ELF-1 (cell line): Measurements from ENCODE around the gene LZTS3.
"Not testable (repeated sequence)": the region's sequence is repeated elsewhere in the genome, so short reads cannot be mapped to it uniquely, and the experiment has no call there.

Experiments used
- DNase-seq: peaks from one replicate; pipeline ENCODE4 v3.0.0-alpha.2; 2016; ENCODE audit warnings: low read depth, low spot score

Gene LZTS3

GRCh38 chr20:3192226-3193015 is 19.1 kb upstream of the LZTS3 start:
- no peak for DNase-seq

DNA sequence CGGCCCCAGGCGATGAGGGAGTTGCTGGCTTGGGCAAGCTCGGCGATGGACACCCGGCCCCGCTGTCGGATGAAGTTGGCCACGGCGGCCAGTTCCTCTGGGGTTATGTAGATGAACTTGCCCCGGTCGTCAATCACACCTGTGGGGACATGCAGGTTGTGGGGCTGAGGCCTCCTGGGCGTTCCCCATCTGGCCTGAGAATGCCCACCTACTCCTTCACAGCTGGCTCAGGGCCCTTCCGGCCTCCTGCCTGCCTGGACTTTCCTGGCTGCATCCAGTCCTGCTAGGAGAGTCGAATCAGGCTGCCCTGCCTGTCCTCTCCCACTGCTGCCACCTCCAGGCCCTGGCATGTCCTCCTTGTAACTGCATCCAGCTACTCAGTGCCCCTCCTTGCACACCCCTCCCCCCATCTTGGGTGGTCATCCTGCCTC is 17.3 kb upstream of the LZTS3 start:
- peak; percentile 13 for DNase-seq

- DNase-seq: no peak
Observed at GRCh38 chr20:3189561-3190131, 16.3 kb upstream of the LZTS3 start.

DNA sequence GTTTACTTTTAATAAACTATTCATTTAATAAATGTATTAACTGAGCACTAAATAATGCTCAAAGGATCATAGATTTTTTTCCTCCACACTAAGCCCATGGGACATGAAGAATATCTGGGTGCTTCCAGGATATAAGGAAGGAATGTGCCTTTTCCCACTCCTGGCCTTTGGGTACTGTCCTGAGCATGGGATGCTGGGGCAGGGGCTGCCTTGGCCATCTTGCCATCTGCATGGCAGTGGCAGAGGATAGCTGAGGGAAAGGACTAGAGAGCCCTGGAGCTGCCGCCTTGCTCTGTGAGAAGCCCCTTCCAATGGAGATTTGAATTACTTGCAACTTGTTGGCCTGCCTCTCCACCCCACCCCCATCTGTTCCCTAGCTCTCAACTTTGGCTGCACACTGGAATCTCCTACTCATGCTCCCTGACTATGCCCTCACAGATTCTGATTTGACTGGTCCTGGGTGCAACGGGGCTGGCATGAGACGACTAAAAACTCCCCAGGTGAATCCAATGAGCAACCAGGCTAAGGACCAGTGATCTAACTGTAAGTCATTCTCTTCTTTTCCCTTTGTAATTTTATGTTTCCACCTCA is 15.6 kb upstream of the LZTS3 start:
- DNase-seq: no peak

DNA sequence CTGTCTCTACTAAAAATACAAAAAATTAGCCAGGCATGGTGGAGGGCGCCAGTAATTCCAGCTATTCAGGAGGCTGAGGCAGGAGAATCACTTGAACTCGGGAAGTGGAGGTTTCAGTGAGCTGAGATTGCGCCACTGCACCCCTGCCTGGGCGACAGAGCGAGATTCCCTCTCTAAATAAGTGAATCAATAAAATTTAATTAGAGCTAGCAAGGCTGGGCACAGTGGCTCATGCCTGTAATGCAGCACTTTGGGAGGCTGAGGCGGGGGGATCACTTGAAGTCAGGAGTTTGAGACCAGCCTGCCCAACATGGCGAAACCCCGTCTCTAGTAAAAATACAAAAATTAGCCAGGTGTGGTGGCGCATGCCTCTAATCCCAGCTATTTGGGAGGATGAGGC is 14.5 kb upstream of the LZTS3 start:
- DNase-seq: not testable (repeated sequence)

DNA sequence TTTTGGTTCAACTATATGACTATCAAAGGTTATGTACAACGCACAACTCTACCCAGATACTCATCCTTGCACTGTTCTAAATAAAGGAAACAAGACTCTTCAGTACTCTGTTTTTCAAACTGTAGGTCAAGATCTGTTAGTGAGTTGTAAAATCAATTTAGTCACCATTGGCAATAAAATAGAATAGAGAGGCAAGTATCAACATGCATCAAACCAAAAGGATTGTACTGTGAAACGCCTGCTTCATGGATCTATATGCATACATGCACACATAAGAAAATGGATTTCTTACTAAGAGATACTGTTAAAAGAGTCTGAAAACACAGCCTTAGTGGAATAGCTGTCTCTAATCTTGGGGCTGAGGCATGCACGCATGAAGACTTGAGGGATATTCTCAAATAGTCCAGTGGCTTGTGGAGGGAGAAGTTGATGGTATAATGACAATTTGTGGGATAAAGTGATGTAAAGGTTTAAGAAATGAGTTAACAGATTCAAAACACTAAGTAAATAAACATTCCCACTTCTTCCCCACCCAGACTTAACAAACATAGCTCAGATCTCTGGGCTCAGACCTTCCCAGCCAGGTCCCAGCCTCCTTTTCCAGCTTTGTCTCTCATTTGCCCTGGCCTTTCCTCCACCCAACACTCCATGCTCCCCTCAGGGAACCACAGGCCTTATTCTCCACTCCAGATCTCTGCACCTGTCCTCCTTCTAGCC is 10.7 kb upstream of the LZTS3 start:
- DNase-seq: no peak

- DNase-seq: not testable (repeated sequence)
Observed at GRCh38 chr20:3182429-3182828, 9.1 kb upstream of the LZTS3 start.

DNA sequence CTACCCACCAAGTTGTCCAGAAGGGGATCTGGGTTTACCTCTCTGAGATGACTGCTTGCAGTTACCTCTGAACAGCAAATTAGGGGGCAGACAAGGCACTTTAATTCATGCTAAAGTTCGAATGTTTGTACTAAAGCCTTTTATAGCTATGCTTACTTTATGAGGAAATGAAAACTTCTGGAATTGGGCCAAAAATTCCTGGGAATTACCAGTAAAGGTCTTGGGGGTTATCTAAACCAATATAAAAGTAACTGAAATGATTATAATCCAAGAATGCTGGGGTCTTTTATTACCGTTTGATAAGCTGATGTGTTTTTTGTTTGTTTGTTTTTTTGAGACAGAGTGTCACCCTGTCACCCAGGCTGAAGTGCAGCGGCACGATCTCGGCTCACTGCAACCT is 7.9 kb upstream of the LZTS3 start:
- no peak for DNase-seq

DNA sequence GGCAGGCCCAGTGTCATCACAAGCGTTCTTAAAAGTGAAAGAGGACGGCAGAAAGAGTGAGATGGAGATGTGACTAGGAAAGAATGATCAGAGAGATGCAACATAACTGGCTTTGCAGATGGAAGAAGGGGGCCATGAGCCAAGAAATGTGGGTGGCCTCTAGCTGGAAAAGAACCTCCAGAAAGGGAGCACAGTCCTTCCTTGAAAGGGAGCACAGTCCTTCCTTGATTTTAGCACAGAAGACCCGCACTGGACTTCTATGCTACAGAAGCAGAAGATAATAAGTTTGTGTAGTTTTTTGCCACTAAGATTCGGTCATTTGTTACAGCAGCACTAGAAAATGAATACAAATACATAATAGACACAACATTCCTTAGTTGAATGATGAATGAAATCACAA is 7.0 kb upstream of the LZTS3 start:
- DNase-seq: no peak

DNA sequence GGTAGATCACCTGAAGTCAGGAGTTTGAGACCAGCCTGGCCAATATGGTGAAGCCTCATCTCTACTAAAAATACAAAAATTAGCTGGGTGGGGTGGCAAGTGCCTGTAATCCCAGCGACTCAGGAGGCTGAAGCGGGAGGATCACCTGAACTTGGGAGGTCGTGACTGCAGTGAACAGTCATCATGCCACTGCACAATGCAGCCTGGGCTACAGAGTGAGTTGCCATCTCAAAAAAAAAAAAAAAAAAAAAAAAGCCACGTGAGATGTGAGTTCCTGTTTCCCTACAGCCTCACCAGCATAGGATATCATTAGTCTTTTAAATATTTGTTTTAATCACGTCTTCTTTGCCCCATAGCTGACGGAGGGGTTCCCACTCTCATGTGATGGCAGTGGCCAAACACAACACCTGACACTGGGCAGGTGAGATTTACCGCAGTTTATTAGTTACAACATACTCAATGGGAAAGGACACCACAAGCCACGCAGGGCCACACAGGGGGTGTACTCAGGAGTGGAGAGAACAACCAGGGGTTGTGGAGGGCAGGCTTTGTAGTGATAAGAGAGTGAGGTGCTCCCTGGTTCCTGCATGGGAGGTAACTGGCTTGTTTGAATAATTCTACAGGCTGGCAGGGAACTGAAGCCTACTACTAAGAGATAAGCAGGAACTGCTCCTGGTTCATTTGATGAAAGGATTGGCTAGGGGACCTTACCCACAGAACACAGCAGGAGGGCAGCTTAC is 4.6 kb upstream of the LZTS3 start:
- DNase-seq: no peak

DNA sequence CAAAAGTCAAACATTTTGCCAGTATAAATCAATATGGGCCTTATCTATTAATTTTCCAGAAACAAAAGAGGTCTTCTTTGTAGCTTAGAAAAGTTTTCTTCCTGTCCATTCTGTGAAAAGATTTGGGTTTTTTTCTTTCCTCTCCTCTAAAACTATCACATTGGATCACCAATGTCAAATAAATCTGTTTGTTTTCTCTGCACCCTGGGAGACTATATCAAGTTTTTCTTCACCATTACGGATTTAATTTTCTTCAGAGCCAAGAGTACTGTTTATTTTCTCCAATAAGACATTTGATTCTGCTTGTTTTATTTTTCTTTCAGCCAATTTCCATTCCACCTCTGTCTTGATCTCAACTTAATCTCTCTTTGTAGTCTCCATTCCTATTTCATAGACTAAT is 1.9 kb upstream of the LZTS3 start:
- DNase-seq: no peak

GRCh38 chr20:3174442-3175261 is 1.3 kb upstream of the LZTS3 start:
- DNase-seq: no peak

GRCh38 chr20:3173610-3174441 is 477 bp upstream of the LZTS3 start:
- DNase-seq: peak; percentile 86

DNA sequence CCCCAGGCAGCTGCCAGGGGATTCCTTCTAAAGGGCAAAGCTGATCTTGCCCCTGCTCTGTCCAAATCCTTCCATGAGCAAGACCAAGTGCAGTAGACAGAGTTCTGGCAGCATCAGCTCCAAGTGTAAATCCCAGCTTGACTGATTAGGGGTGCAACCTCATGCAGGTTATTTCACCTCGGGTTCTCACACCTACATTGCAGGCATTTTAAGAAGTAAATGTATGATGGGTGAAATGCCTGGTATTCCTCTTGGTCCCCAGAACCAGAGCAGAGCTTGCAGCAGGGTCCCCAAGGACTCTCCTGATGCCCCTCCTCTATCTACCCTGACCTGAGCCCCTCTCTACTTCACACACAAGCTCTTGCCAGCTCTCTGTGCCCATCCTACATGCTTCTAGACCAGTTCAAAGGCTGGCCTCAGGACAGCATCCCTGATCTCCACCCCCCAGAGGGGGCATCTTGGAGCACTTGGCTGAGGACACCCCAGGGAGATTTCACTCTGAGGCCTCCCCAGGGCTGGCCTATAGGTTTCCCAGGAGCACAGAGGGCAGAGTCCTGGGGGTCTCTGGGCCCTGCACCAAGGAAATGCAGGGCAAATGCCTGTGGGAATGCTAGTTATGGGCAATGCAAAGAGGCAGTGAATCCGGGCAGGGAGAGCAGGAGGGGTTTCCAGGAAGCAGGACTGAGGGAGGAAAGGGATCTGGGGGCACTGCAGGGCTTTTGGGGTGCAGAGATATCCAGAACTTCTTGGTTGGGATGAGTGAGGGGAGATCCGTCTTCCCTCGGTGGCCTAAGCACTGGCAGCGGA is 1.0 kb downstream of the LZTS3 start:
- no peak for DNase-seq

DNA sequence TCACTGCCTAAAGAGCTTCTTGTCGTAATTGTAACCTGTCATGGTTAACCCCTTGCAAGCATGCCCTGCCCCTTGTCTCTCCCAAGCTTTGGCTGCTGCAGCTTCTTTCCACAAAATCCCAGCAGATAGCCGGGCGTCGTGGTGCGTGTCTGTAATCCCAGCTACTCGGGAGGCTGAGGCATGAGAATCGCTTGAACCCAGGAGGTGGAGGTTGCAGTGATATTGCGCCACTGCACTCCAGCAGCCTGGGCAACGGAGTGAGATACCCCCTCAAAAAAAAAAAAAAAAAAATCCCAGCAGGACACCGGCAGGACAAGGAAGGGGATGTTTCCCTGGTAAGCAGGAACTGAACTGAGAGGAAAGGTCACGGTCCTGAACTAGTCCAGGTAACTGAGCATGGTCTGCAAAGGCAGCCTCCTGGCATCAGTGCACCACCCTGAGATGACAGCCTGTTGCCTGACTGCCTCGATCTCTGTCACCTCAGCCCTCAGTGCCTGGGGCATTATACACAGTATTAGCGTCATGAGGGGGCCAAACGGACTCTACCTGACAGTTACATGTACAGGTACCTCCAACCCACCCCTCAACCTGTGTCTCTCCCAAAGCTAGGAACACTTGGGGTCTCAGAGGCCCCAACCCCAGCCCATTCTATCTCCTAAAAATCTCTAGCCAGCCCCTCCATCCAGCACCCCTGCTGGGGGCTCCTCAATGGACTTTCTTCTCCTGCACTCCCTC is 1.8 kb downstream of the LZTS3 start:
- DNase-seq: no peak

- DNase-seq: no peak
Observed at GRCh38 chr20:3168829-3169590, 4.3 kb downstream of the LZTS3 start.

DNA sequence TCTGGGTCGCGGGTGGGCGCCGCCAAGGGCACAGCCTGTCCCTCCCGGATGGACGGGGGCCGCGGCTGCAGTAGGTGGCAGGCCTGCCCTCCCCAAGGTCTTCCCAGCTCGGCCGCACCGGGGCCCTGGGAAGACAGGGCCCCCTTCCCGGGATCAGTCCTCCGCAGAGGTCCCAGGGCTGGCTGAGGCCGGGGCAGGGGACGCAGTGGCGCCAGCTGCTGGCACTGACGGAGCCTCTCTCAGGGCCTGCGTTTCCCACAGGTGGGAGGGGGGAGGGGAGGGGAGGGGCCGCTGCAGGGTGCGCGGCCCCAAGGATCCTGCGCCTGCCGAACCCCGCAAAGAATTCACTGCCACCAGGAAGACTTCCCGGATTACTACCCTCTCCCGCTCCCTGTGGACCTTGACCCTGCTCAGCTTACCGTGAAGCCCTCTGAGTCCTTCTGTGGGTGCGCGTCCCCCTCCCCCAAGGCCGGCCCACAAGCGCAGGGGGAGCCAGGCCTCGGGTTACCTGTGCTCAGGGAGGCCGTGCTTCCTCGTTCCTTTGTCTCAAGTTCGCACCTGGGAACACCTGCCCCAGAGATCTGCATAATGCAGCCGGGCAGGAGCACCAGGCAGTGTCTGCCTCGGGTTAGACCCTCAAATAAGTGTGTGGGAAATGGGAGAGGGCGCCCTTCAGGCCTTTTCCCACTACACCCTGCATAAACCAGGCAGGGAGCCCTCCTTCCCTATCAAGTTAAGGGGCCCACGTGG is 5.1 kb downstream of the LZTS3 start:
- peak; percentile 47 for DNase-seq
